Stimulated activated CD8-positive, alpha-beta memory T cell treated with anti-CD3 and anti-CD28 coated beads, Interleukin-7, amount 100 ng/mL, for 48 hours (primary cell): ENCODE results near the gene SSH3.

Experiments
- DNase-seq, 2 donors: peaks; one replicate each; pipeline ENCODE4 v3.0.0-alpha.2; 2020; ENCODE audit warnings: low read depth in 1 of 2; ENCODE audit errors: extremely low read depth in 1 of 2

The SSH3 gene

GRCh38 chr11:67279589-67280340 is 23.6 kb upstream of the SSH3 start:
- no peak for DNase-seq

- no peak for DNase-seq
These were observed 23.0 kb upstream of the SSH3 start for GRCh38 chr11:67280341-67280787.

- no peak for DNase-seq
These were observed 22.4 kb upstream of the SSH3 start for GRCh38 chr11:67280788-67281551.

DNA sequence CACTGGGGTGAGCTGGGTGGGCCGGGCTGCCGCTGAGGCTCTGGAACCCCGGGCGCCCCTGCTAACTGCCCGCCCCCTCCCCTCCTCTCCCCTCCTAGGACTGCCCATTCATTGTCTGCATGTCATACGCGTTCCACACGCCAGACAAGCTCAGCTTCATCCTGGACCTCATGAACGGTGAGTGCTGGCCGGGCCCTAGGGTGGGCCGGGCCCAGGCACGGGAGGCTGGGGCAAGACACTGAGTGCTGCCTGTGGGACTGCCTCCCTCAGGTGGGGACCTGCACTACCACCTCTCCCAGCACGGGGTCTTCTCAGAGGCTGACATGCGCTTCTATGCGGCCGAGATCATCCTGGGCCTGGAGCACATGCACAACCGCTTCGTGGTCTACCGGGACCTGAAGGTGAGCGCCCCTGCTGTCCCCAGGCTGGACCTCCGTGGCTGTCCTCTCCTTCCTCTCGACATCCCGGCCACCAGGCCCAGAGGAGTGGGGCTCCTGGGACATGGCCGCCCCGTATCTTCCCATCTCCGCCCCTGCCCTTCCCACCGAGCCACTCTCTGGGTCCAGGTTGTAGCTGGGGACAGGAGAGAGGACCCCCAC is 21.7 kb upstream of the SSH3 start:
- no peak for DNase-seq

DNA sequence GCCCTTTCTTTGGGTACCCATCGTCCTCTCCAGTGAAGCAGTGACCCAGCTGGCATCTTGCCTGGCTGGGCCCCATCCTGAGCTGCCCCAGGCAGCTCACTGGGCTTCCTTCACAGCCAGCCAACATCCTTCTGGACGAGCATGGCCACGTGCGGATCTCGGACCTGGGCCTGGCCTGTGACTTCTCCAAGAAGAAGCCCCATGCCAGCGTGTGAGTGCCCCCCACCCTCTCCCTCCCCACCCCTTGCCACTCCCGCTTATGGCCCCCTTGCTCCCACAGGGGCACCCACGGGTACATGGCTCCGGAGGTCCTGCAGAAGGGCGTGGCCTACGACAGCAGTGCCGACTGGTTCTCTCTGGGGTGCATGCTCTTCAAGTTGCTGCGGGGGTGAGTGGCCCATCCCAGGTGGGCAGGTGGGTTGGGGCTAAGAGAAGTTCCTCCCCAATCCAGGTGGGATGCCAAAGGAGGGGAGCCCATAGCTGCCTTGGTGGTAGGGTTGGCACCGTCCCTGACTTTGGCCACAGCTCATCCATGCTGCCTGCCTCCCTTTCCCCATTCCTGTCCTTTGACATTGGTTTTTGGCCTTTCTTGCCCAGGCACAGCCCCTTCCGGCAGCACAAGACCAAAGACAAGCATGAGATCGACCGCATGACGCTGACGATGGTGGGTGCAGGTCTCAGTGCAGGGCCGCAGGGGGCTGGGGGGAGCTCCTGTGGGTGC is 21.0 kb upstream of the SSH3 start:
- DNase-seq, result no peak

DNA sequence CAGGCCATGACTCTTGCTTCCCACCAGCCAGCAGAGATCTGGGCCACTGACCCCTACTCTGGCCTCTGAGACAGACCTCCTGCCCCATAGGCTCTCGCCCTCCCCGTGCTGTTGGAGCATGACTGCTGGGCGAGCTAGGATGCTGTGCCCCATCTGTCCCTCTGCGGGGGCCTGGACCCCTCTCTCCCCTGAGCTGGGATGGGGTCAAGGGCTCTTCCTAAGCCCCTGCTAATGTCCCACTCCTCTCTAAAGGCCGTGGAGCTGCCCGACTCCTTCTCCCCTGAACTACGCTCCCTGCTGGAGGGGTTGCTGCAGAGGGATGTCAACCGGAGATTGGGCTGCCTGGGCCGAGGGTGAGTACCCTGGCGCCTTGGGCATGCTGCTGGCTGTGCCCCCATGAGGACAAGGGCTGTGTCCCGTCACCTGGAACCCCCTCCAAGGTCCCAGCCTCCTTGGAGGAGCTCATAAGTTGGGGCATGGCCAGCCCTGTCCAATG is 20.4 kb upstream of the SSH3 start:
- no peak for DNase-seq

DNA sequence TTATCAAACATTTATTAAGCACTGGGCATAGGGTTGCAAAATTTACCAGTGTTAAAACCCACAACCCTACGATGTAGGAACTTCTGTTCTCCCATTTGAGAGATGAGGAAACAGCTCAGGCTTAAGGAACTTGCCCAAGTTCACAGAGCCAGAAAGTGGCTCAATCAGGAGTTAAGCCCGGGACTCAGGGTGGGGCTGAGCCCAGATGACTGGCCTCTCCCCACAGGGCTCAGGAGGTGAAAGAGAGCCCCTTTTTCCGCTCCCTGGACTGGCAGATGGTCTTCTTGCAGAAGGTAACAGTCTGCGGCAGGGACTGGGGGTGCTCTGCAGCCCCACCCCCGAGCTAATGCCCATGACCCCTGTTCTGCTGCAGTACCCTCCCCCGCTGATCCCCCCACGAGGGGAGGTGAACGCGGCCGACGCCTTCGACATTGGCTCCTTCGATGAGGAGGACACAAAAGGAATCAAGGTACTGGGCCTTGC is 19.8 kb upstream of the SSH3 start:
- no peak for DNase-seq

DNA sequence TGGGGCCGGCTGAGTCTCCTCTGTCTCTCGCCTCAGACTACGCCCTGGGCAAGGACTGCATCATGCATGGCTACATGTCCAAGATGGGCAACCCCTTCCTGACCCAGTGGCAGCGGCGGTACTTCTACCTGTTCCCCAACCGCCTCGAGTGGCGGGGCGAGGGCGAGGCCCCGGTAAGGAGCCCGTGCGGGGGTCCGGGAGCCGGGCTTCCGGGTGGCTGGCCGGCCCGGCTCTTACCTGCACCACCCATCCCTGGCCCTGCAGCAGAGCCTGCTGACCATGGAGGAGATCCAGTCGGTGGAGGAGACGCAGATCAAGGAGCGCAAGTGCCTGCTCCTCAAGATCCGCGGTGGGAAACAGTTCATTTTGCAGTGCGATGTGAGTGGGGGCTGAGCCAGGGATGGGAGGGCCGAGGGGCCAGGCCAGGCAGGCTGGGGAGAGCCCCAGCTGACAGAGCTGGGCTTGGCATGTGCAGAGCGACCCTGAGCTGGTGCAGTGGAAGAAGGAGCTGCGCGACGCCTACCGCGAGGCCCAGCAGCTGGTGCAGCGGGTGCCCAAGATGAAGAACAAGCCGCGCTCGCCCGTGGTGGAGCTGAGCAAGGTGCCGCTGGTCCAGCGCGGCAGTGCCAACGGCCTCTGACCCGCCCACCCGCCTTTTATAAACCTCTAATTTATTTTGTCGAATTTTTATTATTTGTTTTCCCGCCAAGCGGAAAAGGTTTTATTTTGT is 18.4 kb upstream of the SSH3 start:
- no peak for DNase-seq

GRCh38 chr11:67285541-67286498 is 17.5 kb upstream of the SSH3 start:
- no peak for DNase-seq

DNA sequence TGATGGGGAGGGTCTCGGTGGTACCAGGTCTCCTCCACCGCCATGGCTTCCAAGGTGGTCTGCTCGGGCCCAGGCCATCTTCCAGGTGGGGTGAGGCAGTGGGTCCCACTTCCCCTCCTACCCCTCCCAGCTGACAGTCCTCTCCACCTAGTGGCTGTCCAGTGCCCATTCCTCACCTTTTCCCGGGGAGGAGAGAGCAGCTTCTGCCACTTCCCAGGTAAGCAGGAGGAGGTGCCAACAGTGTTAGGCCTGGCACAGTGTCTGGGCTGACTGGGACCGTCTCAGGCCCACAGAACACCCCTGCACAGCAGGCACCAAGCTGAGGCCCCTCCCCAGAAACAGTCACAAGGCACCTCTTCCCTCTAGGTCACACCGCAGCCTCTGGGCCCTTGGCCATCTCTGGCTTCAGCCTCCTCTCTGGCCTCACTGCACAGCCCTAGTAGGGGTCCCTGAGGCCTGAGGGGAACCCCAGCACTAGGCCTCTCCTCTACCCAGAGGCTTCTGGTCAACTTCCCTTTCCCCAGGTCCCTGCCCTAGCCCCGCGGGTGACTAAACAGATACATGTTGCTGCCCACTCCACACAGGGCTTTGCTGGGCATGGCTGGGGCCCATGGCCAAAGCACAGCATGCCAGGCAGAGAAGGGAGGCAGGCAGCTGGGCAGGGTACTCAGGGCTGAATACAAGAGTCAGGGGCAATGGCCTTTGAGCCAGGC is 16.6 kb upstream of the SSH3 start:
- no peak for DNase-seq

- DNase-seq, result no peak
These were observed 15.8 kb upstream of the SSH3 start for GRCh38 chr11:67287355-67288197.

DNA sequence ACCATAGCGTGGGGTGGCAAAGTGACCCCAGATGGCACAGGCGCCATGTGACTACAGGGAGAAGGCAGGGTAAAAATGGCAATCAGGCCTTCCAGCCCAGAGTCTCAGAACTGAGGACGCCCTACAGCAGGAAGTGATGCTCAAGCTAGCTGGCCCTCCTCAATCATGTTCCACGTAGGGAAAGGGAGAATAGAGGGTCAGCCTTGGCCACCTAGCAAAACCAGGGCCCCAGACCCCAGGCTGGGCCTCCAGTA is 15.2 kb upstream of the SSH3 start:
- no peak for DNase-seq

DNA sequence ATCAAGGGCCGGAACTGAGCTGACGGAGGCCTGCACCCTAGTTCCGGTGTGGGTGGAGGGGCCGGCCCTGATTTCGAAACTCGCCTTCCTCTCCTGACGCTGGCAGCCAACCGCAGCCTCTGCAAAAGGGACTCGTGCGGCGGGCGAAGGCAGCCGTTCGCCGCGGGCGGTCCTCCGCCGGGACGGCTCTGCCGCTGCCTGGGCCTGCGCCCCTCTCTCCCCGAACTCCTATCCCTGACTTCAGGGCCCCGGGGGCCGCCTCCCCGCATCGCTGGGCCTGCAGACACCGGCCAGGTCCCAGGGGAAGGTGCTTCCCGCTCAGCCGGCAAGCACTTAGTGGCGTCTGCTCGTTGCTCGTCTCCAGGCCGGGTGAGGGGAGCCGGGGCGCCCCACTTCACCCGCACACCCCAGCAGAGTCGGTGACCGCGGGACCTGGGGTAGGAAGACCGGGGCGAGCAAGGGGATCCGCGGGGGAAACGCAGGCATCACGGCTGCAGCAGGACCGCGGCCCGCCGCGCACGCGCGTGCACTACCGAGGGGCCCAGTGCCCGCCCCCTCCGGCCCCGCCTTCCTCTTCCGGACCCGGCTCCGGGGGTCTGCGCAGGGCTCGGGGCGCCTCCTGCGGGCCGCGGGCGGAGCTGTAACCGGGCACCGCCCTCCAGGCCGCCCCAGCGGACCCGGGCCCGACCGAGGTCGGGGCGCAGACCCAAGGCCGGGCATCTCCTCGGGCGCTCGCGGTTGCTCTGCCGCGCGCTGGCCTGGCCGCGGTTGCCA is 14.7 kb upstream of the SSH3 start:
- DNase-seq, result peak; percentile 81 to 90

DNA sequence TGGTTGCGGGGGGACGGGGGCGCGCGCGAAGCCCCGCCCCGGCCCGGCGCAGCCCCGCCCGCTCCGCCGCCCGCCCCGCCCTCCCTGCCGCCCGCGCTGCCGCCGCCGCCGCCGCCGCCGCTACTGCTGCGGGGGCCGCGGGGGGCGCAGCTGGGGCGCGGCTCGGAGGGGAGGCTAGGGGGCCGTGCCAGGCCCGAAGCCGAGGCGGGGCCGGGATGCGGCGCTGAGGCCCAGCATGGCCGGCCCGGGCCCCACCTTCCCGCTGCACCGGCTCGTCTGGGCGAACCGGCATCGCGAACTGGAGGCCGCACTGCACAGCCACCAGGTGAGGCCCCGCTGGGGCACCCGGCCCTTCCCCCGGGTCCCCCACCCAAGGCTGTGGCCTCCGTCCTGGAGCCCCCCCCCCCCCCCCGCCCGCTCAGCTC is 14.1 kb upstream of the SSH3 start, which contains the start of gene ANKRD13D:
ANKRD13D (plus strand) TSS at position 78 of the 425 bp plus-strand sequence; CDS start at position 236, 158 bp downstream.
- DNase-seq, result no peak

GRCh38 chr11:67289651-67290479 is 13.5 kb upstream of the SSH3 start:
- DNase-seq, result no peak

GRCh38 chr11:67290801-67291200 is 12.5 kb upstream of the SSH3 start:
- DNase-seq, result no peak
